Measurements from ENCODE around the gene RNASE4.

DNA sequence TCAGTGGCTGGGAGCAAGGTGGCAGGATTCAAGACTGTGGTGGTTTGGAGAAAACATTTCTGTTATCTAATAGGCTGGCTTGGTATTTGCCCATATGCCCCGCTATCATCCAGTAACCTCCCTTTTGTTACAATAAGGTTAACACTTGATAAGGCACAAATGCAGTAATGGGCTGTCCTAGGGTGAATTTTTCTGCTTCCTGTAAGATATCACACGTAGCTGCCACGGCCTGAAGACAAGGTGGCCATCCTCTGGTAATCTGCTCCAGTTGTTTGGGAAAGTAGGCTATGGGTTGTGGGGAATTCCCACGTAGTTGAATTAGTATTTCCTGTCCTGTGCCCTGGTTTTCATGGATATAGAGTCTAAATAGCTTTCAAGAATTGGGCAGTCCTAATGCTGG is 27.3 kb downstream of the RNASE4 start:
- TF ChIP-seq, protein P1, sequence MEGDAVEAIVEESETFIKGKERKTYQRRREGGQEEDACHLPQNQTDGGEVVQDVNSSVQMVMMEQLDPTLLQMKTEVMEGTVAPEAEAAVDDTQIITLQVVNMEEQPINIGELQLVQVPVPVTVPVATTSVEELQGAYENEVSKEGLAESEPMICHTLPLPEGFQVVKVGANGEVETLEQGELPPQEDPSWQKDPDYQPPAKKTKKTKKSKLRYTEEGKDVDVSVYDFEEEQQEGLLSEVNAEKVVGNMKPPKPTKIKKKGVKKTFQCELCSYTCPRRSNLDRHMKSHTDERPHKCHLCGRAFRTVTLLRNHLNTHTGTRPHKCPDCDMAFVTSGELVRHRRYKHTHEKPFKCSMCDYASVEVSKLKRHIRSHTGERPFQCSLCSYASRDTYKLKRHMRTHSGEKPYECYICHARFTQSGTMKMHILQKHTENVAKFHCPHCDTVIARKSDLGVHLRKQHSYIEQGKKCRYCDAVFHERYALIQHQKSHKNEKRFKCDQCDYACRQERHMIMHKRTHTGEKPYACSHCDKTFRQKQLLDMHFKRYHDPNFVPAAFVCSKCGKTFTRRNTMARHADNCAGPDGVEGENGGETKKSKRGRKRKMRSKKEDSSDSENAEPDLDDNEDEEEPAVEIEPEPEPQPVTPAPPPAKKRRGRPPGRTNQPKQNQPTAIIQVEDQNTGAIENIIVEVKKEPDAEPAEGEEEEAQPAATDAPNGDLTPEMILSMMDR (optimal IDR thresholded peaks at IDR 0.05 in 1 of 3, IDR thresholded peaks at IDR 0.05 in 1 of 3, conservative IDR thresholded peaks at IDR 0.05 in 1 of 3; ENCODE audit: extremely low read depth in 1 of 3, insufficient read depth in 2 of 3, low read length in 3 of 3), result no peak
- TF ChIP-seq EZH2 (IDR thresholded peaks at IDR 0.05; ENCODE audit: low read length), result no peak
